DOHH2 (cell line): Measurements from ENCODE around the gene CD109.
"Not testable (repeated sequence)": the region's sequence is repeated elsewhere in the genome, so short reads cannot be mapped to it uniquely, and the experiment has no call there.

Source experiments
- H3F3A ChIP-seq: fragments of 200-600 bp; sonication (generic), shearing (Covaris generic); 2 replicates; pipeline ENCODE4 v1.6.0; 2016; ENCODE audit warnings: antibody characterized with exemption, mild to moderate bottlenecking; ENCODE audit not compliant: control insufficient read depth, insufficient read depth
- H3K27ac ChIP-seq: fragments of 200-600 bp; sonication (generic); 2 replicates; pipeline ENCODE4 v1.5.1; 2014; ENCODE audit warnings: low read depth, mild to moderate bottlenecking, low read length, moderate library complexity
- H3K27me3 ChIP-seq: fragments of 200-600 bp; sonication (generic); 2 replicates; pipeline ENCODE4 v1.6.1; 2014; ENCODE audit warnings: mild to moderate bottlenecking, low read length, mixed read lengths; ENCODE audit not compliant: control insufficient read depth
- H3K36me3 ChIP-seq: fragments of 200-600 bp; sonication (generic); 2 replicates; pipeline ENCODE4 v1.6.1; 2014; ENCODE audit warnings: mild to moderate bottlenecking, low read length, moderate library complexity, mixed read lengths; ENCODE audit not compliant: control insufficient read depth
- H3K4me1 ChIP-seq: fragments of 200-600 bp; sonication (generic); 2 replicates; pipeline ENCODE4 v1.6.1; 2014; ENCODE audit warnings: mild to moderate bottlenecking, low read length, mixed read lengths; ENCODE audit not compliant: control insufficient read depth
- H3K4me2 ChIP-seq: fragments of 200-600 bp; sonication (generic); 2 replicates; pipeline ENCODE4 v1.6.0; 2014; ENCODE audit warnings: mild to moderate bottlenecking, low read length, moderate library complexity
- H3K4me3 ChIP-seq: fragments of 200-600 bp; sonication (generic); 2 replicates; pipeline ENCODE4 v1.5.1; 2014; ENCODE audit warnings: mild to moderate bottlenecking, low read length, mixed read lengths
- H3K79me2 ChIP-seq: fragments of 200-600 bp; sonication (generic); 2 replicates; pipeline ENCODE4 v1.6.1; 2014; ENCODE audit warnings: mild to moderate bottlenecking, low read length, mixed read lengths; ENCODE audit not compliant: control insufficient read depth
- H3K9me2 ChIP-seq: fragments of 200-600 bp; sonication (generic); replicated peaks from 2 replicates; pipeline ENCODE4 v1.6.1; 2014; ENCODE audit warnings: mild to moderate bottlenecking, low read length, mixed read lengths; ENCODE audit not compliant: control insufficient read depth
- H3K9me3 ChIP-seq: fragments of 200-600 bp; sonication (generic); 2 replicates; pipeline ENCODE4 v1.6.1; 2014; ENCODE audit warnings: antibody characterized with exemption, low read length, mixed read lengths; ENCODE audit not compliant: control insufficient read depth, insufficient read depth
- H4K20me1 ChIP-seq: fragments of 200-600 bp; sonication (generic); 2 replicates; pipeline ENCODE4 v1.6.0; 2014; ENCODE audit warnings: low read depth, mild to moderate bottlenecking, antibody characterized with exemption, low read length, moderate library complexity; ENCODE audit not compliant: control insufficient read depth, insufficient read depth
- EZH2phosphoT487 ChIP-seq: fragments of 200-600 bp; sonication (generic); IDR thresholded peaks from 2 replicates; pipeline ENCODE4 v1.6.1; 2017; ENCODE audit warnings: borderline replicate concordance, mild to moderate bottlenecking, antibody characterized with exemption, low read length, moderate library complexity, mixed read lengths
- TF ChIP-seq, protein P1 (sequence below): fragments of 200-600 bp; sonication (generic); IDR thresholded peaks from one replicate; pipeline ENCODE4 v1.5.1; 2014; ENCODE audit warnings: antibody characterized with exemption, mild to moderate bottlenecking, low read depth, low read length; ENCODE audit not compliant: poor library complexity, severe bottlenecking

CD109 gene

DNA sequence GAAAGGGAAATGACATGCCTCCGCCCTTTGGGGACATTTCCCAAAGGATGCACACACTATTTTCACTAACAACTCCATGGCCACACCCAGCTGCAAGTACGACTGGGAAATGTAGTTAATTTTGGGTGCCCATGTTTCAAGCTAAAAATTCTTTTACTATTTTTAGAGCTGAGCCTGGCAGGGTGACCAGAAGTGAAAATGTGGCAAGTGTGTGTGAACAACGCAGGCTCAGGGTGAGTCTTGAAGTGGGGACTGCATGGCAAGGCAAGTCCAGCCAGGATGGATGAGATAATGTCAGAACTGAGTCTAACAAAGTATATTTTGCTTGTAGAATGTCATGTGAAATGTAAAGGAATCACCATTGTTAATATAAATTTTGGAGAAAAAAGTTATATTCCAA, 17.0 kb upstream of the CD109 start:
- Histone ChIP-seq H3K4me2 (no peak overlapping the region), H3K4me1 (no peaks in the 10 kb centered on the region), H3K27me3 (no peaks in the 10 kb centered on the region; the same call in 1 of the 2 replicates), H3K4me3 (no peak overlapping the region), H3K9me2 (no peaks in the 10 kb centered on the region), H3K36me3 (no peaks in the 10 kb centered on the region), H4K20me1 (no peaks in the 10 kb centered on the region), H3K79me2 (no peaks in the 10 kb centered on the region), H3F3A (no peaks in the 10 kb centered on the region), H3K27ac (no peak overlapping the region), H3K9me3 (no peaks in the 10 kb centered on the region)
- TF ChIP-seq EZH2phosphoT487 = no peak
- TF ChIP-seq, protein P1, sequence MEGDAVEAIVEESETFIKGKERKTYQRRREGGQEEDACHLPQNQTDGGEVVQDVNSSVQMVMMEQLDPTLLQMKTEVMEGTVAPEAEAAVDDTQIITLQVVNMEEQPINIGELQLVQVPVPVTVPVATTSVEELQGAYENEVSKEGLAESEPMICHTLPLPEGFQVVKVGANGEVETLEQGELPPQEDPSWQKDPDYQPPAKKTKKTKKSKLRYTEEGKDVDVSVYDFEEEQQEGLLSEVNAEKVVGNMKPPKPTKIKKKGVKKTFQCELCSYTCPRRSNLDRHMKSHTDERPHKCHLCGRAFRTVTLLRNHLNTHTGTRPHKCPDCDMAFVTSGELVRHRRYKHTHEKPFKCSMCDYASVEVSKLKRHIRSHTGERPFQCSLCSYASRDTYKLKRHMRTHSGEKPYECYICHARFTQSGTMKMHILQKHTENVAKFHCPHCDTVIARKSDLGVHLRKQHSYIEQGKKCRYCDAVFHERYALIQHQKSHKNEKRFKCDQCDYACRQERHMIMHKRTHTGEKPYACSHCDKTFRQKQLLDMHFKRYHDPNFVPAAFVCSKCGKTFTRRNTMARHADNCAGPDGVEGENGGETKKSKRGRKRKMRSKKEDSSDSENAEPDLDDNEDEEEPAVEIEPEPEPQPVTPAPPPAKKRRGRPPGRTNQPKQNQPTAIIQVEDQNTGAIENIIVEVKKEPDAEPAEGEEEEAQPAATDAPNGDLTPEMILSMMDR = no peak

DNA sequence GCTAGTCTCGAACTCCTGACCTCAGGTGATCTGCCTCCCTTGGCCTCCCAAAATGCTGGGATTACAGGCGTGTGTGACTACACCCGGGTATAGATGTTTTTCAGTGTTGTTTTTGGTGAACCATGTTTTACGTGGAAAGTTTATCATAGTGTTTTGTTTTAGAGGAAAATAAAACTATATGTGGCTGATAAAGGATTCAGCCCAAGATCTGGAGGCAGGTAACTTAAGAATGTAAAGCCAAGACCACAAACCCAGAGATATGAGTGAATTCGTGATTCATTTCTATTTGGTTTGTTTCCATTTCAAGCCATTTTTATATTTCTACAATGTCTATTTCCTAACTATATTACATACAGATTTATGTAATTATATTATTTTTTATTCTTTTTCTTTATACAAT, 16.2 kb upstream of the CD109 start:
- not testable (repeated sequence) for H3K4me1 ChIP-seq, H3K79me2 ChIP-seq, H3K9me3 ChIP-seq, H4K20me1 ChIP-seq, H3K4me2 ChIP-seq, H3K4me3 ChIP-seq, H3K27me3 ChIP-seq, H3K9me2 ChIP-seq, H3F3A ChIP-seq, H3K27ac ChIP-seq, H3K36me3 ChIP-seq

DNA sequence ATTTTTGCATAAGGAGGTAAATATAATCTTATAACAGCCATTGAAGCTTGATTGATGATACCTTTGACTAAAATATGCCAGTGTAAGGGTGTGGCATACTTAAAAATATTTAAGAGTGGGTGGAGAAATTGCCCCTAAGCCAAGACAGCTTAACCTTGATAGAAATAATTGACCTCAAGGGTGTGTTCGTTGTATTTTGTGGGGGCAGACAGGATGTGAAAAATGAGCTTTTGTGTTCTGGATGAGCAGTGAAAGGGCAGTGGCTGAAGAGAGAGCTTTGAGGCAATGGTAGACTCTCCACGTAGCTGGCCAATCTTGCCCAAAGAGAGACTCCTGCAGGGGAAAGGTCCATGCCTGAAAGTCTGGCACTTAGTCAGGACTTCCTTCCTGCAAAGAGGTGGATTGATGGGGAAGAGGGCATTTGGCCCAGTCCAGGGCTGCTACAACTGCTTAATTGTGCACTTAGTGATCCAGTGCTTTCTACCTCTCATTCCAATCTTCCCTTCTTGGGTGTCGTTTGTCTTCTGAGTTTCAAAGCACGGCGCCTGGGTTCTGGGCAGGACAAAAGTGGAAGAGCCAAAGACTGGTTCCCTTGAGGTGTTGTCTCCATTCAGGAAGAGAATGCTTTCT, 15.6 kb upstream of the CD109 start:
- TF ChIP-seq EZH2phosphoT487 = no peak
- TF ChIP-seq, protein P1 = no peak
- Histone ChIP-seq H4K20me1 (no peaks in the 10 kb centered on the region), H3K9me2 (no peaks in the 10 kb centered on the region), H3K4me2 (no peak overlapping the region), H3F3A (no peaks in the 10 kb centered on the region), H3K36me3 (no peaks in the 10 kb centered on the region), H3K4me1 (no peaks in the 10 kb centered on the region), H3K4me3 (no peak overlapping the region), H3K27ac (no peak overlapping the region), H3K27me3 (no peaks in the 10 kb centered on the region; the same call in 1 of the 2 replicates), H3K79me2 (no peaks in the 10 kb centered on the region), H3K9me3 (no peaks in the 10 kb centered on the region)

- not testable (repeated sequence) for H3K36me3 ChIP-seq, H3K79me2 ChIP-seq, H3F3A ChIP-seq, H3K4me2 ChIP-seq, H4K20me1 ChIP-seq, H3K27ac ChIP-seq, H3K4me1 ChIP-seq, H3K27me3 ChIP-seq, H3K4me3 ChIP-seq, H3K9me2 ChIP-seq, H3K9me3 ChIP-seq
Measured at GRCh38 chr6:73683574-73683973, 12.4 kb upstream of the CD109 start.
